GM03348 (cell line): ENCODE measurements around the gene SERTAD1.

Experiments
- DNase-seq: peaks from one replicate; pipeline ENCODE4 v3.0.0; 2012; ENCODE audit warnings: low spot score

SERTAD1 gene

DNA sequence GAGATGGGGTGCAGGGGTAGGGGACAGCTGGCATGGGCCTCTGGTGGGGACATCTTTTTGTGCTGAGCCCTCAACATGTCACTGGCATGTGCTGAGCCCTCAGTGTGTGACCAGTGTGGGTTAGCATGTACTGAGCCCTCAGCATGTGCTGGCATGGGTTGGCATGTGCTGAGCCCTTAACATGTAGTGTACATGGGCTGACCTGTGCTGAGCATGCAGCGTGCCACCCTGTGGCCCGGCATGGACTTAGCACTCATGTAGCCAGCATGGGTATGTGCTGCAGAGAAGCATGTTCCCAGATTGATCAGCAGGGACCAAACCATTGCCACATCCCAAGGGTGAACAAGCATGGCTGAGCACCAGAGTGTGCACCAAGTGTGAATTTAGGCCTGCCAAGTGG, 47.3 kb downstream of the SERTAD1 start:
- DNase-seq: no peak

DNA sequence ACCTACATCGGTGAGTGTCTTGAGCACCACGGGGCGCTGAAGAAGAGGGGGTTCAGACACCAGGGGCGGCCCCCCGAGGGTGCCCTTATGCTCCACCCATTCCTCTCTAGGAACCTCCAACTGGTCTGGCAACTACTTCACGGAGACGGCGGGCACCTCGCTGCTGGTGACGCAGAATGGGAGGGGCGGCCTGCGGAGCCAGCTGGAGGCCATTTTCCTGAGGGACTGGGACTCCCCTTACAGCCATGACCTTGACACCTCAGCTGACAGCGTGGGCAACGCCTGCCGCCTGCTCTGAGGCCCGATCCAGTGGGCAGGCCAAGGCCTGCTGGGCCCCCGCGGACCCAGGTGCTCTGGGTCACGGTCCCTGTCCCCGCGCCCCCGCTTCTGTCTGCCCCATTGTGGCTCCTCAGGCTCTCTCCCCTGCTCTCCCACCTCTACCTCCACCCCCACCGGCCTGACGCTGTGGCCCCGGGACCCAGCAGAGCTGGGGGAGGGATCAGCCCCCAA, 47.9 kb downstream of the SERTAD1 start:
- no peak for DNase-seq

DNA sequence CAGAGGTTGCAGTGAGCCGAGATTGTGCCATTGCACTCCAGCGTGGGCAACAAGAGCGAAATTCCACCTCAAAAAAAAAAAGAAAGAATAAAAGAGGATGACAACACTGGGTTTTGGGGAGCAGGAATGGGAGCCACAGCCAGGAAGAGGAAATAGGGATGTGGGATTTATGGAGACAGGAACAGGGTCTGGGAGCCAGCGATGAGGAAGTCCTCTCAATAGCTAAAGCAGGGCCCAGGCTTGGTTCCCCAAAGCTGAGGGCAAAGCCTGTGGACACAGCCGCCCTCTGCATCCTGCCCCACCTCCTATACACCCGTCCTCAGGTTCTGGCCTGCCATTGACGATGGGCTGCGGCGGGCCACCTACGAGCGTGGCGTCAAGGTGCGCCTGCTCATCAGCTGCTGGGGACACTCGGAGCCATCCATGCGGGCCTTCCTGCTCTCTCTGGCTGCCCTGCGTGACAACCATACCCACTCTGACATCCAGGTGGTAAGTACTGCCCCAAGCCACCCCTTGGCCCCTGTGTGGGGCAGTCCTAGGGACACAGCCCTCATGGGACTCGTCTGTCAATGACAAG, 49.4 kb downstream of the SERTAD1 start:
- DNase-seq: no peak

DNA sequence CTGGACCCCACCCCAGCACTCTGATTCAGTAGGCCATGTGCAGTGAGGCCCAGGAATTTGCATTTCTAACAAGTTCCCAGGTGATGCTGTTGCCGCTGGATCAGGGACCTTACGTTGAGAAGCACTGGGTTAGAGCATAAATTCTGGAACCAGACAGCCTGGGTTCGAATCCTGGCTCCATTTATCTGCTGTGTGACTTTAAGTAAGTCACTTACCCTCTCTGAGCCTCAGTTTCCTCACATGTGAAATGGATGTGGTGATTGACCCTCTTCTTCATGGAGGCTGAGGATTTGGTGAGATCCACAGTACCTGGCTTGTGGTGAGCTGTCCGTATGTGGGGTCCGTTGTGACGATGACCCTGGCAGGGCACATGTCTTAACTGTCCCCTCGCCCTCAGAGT, 51.7 kb downstream of the SERTAD1 start:
- no peak for DNase-seq

DNA sequence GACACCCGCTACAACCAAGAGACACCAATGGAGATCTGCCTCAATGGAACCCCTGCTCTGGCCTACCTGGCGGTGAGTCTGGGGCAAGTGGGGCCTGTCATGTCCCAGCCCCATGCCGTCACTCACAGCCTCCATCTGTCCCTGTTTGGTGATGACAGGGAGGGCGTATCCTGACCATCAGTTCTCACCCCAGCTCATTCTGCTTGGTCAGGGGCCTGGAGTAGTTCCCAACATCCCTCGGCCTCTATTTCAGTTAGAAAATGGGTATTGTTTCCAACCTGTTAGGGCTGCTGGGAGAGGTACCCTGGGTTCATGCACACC, 54.0 kb downstream of the SERTAD1 start:
- no peak for DNase-seq
